AG04450 (cell line): ENCODE results near the gene DPP6. TPM values are rescaled to one million over a fixed set of nuclear protein-coding genes. Genes with fewer than 3 reads are reported as not detected.

Source experiments
- CTCF ChIA-PET: fragments of 300-600, 350-600 bp; formaldehyde crosslinking; extraction: SDS; loops from one replicate; lab custom pipeline; 2022; ENCODE audit warnings: antibody characterized with exemption, inconsistent platforms; lab: Charles Lee
- POLR2A ChIA-PET: fragments of 350-600 bp; formaldehyde crosslinking; extraction: SDS; loops from one replicate; lab custom pipeline; 2021; ENCODE audit warnings: antibody characterized with exemption, inconsistent platforms; lab: Yijun Ruan, JAX
- DNase-seq: peaks from one replicate; pipeline ENCODE4 v3.0.0-alpha.2; 2011; ENCODE audit warnings: low read depth, low spot score
- H3K27ac ChIP-seq: one replicate; pipeline ENCODE4 v1.5.1; 2012; ENCODE audit warnings: low read depth, low read length, control low read depth
- H3K27me3 ChIP-seq: one replicate; pipeline ENCODE4 v1.6.0; 2012; ENCODE audit warnings: low read length; ENCODE audit not compliant: control insufficient read depth, insufficient read depth
- H3K4me3 ChIP-seq: 2 replicates; pipeline ENCODE4 v1.5.1; 2011; ENCODE audit warnings: mild to moderate bottlenecking, low read depth, low read length, control low read depth
- H3K9me3 ChIP-seq: 2 replicates; pipeline ENCODE4 v1.5.1; 2012; ENCODE audit warnings: low read length; ENCODE audit not compliant: control insufficient read depth, insufficient read depth
- polyA plus RNA-seq: library from polyadenylated mRNA; depleted of rRNA; stranded (reverse); fragments of >200 nt; gene quantifications from 2 replicates; pipeline ENCODE4 v1.2.3, GENCODE V29; 2011
- TF ChIP-seq, protein P1 (sequence below): IDR thresholded peaks from 2 replicates; pipeline ENCODE4 v1.5.1; 2011; ENCODE audit warnings: low read depth, low read length, control low read depth, inconsistent platforms

DPP6 gene
- polyA plus RNA-seq, 1 experiment, result not detected

DNA sequence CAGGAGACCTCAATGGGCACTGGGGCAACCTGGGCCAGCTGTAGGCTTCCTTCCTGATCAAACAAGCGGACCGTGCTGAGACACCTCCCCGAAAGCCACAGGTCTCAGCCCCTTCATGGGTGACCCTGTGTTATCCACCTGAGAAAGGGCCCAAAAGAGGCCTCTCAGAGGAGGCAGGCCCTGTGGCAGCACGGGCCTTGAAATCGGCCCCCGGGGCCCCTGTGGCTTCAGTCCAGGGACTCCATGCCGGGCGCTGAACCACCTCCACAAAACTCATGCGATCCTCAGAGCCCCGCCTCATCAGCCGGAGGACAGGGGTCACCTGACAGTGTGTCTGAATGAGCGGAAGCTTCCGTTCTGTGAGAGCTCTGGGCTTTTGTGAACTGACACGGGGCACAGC, 643.6 kb downstream of the DPP6 start:
- no peak for DNase-seq
- Histone ChIP-seq H3K9me3 (peaks cover 54% of the 10 kb centered on the region), H3K27me3 (no peaks in the 10 kb centered on the region), H3K4me3 (no peak overlapping the region), H3K27ac (no peak overlapping the region)
- ChIA-PET CTCF (no interaction called here), POLR2A (no interaction called here)
- TF ChIP-seq, protein P1, sequence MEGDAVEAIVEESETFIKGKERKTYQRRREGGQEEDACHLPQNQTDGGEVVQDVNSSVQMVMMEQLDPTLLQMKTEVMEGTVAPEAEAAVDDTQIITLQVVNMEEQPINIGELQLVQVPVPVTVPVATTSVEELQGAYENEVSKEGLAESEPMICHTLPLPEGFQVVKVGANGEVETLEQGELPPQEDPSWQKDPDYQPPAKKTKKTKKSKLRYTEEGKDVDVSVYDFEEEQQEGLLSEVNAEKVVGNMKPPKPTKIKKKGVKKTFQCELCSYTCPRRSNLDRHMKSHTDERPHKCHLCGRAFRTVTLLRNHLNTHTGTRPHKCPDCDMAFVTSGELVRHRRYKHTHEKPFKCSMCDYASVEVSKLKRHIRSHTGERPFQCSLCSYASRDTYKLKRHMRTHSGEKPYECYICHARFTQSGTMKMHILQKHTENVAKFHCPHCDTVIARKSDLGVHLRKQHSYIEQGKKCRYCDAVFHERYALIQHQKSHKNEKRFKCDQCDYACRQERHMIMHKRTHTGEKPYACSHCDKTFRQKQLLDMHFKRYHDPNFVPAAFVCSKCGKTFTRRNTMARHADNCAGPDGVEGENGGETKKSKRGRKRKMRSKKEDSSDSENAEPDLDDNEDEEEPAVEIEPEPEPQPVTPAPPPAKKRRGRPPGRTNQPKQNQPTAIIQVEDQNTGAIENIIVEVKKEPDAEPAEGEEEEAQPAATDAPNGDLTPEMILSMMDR, result no peak

DNA sequence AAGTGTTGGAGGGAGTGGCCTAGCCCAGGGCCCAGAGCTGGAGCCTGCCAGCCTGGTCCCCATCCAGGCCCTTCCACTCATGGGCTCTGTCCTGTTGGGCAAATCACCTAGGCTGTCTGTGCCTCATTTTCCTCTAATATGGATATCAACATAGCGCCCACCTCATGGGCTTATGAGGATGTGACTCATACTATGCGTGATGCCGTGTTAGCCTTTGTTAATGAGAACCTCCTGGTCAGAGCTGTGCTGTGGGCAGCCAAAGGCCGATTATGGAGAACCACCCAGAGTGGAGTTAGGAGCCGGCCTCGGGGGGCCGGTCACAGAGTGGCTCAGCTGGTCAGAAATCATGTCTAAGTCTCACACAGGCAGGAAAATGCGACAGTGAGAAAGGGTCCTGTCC, 644.4 kb downstream of the DPP6 start:
- peaks cover 61% of the 10 kb centered on the region for H3K9me3 ChIP-seq
- TF ChIP-seq, protein P1, result no peak
- CTCF ChIA-PET, result no interaction called here
- POLR2A ChIA-PET, result no interaction called here
- H3K27me3 ChIP-seq, result no peaks in the 10 kb centered on the region
- no peak overlapping the region for H3K4me3 ChIP-seq
- no peak overlapping the region for H3K27ac ChIP-seq
- DNase-seq, result no peak

DNA sequence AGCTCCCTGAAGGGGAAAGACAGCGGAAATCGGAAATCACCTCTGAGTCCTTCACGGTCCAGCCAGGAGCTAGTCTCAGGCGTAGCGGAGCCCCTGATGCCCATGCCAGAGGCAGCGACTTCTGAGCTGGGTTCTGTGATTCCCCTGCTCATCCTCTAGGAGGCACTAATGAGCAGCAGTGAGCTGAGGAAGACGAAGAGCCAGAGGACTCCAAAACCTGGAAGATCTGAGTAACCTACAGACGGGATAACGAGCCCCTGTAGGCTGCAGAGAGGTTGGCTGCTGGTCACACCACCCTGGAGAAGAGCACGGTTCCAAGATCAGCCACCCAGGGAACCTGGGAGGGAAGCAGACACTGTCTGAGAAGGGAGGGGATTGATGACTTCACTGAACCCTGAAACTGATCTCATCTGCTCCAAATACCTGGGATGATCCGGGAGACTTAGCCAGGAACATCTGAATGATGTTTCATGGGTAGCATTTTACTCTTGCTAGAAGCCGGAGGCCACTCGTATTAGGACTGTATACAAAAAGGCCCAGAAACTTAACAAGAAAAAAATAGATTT, 646.6 kb downstream of the DPP6 start:
- no peak for DNase-seq
- H3K27ac ChIP-seq, result no peak overlapping the region
- no peak overlapping the region for H3K4me3 ChIP-seq
- H3K9me3 ChIP-seq, result peaks cover 62% of the 10 kb centered on the region
- CTCF ChIA-PET, result no interaction called here
- POLR2A ChIA-PET, result no interaction called here
- TF ChIP-seq, protein P1, result no peak
- no peaks in the 10 kb centered on the region for H3K27me3 ChIP-seq

DNA sequence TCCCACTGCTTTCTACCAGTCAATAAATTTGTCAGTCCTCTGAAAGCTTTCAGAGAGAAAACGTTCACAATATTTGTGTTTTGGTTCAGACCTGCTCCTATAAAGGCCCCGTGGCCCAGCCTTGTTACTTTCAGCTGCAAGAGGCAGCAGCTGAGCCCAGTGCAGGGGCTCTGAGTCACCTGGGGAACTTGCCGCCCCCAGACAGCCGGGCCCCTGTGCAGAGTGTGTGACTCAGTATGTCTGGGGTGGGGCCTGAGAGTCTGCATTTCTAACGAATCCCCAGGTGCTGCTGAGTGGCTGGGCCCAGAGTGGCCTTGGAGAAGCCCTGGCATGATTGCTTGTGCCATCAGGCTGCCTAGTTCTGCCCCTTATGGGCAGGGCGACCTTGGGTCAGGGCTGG, 647.2 kb downstream of the DPP6 start:
- POLR2A ChIA-PET, result no interaction called here
- H3K27me3 ChIP-seq, result no peaks in the 10 kb centered on the region
- TF ChIP-seq, protein P1, result no peak
- DNase-seq, result no peak
- CTCF ChIA-PET, result no interaction called here
- H3K9me3 ChIP-seq, result peaks cover 63% of the 10 kb centered on the region
- no peak overlapping the region for H3K4me3 ChIP-seq
- no peak overlapping the region for H3K27ac ChIP-seq

DNA sequence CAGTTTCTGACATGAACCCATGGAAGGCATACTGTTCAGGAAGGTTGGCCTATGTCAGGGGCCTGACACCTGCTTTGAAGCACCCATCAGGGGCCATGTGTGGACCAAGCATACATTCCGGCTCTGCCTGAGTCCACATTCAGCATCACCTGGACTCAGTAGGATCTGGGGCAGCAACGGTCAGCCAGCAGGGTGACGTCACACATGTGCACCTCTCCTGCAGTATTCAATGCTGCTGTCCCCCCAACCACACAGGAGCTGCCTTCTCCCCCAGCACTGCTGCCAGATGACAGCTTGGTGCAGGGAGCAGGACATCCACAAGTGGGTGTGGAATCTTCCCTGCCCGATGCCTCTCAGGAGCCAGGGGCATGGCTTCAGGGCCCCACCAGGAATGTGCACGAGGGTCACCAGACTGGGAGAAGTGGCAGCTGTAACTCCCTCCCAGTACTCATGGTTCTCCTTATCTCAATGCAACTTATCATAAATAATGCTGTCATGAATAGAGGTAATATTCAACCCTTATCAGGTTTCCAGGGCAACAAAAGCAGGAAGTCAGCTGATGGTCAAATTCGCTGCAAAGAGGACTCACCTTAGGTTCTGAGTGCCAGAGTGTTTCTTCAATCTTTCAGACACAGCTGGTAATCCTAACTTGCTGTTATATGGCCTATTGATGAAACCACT, 657.8 kb downstream of the DPP6 start:
- no peak overlapping the region for H3K4me3 ChIP-seq
- TF ChIP-seq, protein P1, result no peak
- ChIA-PET POLR2A (no interaction called here), CTCF (no interaction called here)
- H3K27ac ChIP-seq, result no peak overlapping the region
- H3K9me3 ChIP-seq, result peaks cover 36% of the 10 kb centered on the region
- no peaks in the 10 kb centered on the region for H3K27me3 ChIP-seq
- DNase-seq, result no peak
